HUES64 (cell line): Measurements from ENCODE around the gene KLK14.

Experiments used
- H3K27ac ChIP-seq: 2 replicates; pipeline ENCODE4 v1.7.0; 2013; ENCODE audit warnings: low read depth, low read length, inconsistent platforms
- H3K27me3 ChIP-seq: 2 replicates; pipeline ENCODE4 v1.6.1; 2013; ENCODE audit warnings: mild to moderate bottlenecking, low read length; ENCODE audit not compliant: insufficient read depth
- H3K36me3 ChIP-seq: 2 replicates; pipeline ENCODE4 v1.6.1; 2013; ENCODE audit warnings: mild to moderate bottlenecking, low read length; ENCODE audit not compliant: insufficient read depth
- H3K4me1 ChIP-seq: 2 replicates; pipeline ENCODE4 v1.6.1; 2013; ENCODE audit warnings: mild to moderate bottlenecking, low read length, moderate library complexity; ENCODE audit not compliant: insufficient read depth
- H3K4me3 ChIP-seq: 2 replicates; pipeline ENCODE4 v1.5.1; 2013; ENCODE audit warnings: mild to moderate bottlenecking, low read length, moderate library complexity
- H3K9ac ChIP-seq: 2 replicates; pipeline ENCODE4 v1.6.1; 2013; ENCODE audit warnings: mild to moderate bottlenecking, low read depth, low read length
- H3K9me3 ChIP-seq: 2 replicates; pipeline ENCODE4 v1.6.1; 2013; ENCODE audit warnings: low read depth, low read length; ENCODE audit not compliant: insufficient read depth
- WGBS: fragments of 150-250, 120-280 bp; methylation state at CpG from one replicate; pipeline ENCODE4 v1.1.7; 2013; ENCODE audit warnings: missing lambda C conversion rate; 5-methylcytosine and 5-hydroxymethylcytosine counted together

Gene KLK14

DNA sequence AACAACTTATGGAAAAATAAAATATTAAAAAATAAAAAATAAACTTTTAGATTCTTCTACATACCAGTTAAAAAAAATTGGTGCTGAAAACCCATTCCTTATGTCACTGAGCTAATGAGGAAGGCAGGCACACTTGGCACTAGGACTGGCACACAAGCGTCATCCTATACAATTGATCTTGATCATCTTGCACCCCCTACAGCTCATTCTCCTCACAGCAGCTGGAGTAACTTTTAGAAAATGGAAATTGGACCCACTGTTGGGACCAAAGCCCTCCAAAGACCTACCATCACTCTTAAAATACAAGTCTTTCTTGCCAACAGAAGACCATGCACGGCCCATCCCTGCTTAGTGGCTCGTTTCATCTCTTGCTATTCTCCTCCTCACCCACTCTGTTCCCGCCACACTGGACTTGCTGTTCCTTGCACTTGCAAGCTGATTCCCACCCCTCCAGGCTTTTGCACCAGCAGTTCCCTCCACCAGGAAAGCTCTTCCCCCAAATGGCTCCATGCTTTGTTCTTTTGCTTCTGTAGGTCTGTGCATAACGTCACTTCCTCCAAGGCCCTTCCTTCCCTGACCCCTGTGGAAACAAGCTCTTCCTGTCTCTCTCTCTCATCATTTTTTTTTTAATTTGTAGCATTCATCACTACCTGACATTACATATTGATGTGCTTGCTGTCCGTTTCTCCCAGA lies 13.9 kb upstream of the KLK14 start:
- WGBS, result 89% methylated on average over 6 of the region's 6 CpGs
- H3K9me3 ChIP-seq, result no peaks in the 10 kb centered on the region
- peaks cover 8% of the 10 kb centered on the region for H3K36me3 ChIP-seq
- no peak overlapping the region for H3K27ac ChIP-seq
- no peak overlapping the region for H3K4me3 ChIP-seq
- H3K27me3 ChIP-seq, result no peaks in the 10 kb centered on the region
- H3K4me1 ChIP-seq, result 0 out of 2 replicates have a peak, but pooled peaks cover 3% of the 10 kb centered on the region
- no peak overlapping the region for H3K9ac ChIP-seq

GRCh38 chr19:51094696-51095279 lies 12.1 kb upstream of the KLK14 start:
- H3K9me3 ChIP-seq, result no peaks in the 10 kb centered on the region
- H3K27me3 ChIP-seq, result no peaks in the 10 kb centered on the region
- H3K4me1 ChIP-seq, result 0 out of 2 replicates have a peak, but pooled peaks cover 3% of the 10 kb centered on the region
- no peak overlapping the region for H3K27ac ChIP-seq
- H3K9ac ChIP-seq, result no peak overlapping the region
- WGBS, result 23% methylated on average over 15 of the region's 15 CpGs
- no peak overlapping the region for H3K4me3 ChIP-seq
- no peaks in the 10 kb centered on the region for H3K36me3 ChIP-seq

GRCh38 chr19:51093510-51094345 lies 11.0 kb upstream of the KLK14 start:
- Histone ChIP-seq H3K27ac (no peak overlapping the region), H3K4me3 (no peak overlapping the region), H3K4me1 (0 out of 2 replicates have a peak, but pooled peaks cover 3% of the 10 kb centered on the region), H3K27me3 (no peaks in the 10 kb centered on the region), H3K9me3 (no peaks in the 10 kb centered on the region), H3K9ac (no peak overlapping the region), H3K36me3 (no peaks in the 10 kb centered on the region)
- 84% methylated on average over 22 of the region's 22 CpGs for WGBS

GRCh38 chr19:51093101-51093500 lies 10.4 kb upstream of the KLK14 start:
- no peaks in the 10 kb centered on the region for H3K36me3 ChIP-seq
- H3K4me1 ChIP-seq, result 0 out of 2 replicates have a peak, but pooled peaks cover 3% of the 10 kb centered on the region
- H3K9ac ChIP-seq, result no peak overlapping the region
- no peaks in the 10 kb centered on the region for H3K27me3 ChIP-seq
- no peak overlapping the region for H3K4me3 ChIP-seq
- H3K9me3 ChIP-seq, result no peaks in the 10 kb centered on the region
- no peak overlapping the region for H3K27ac ChIP-seq
- WGBS, result 94% methylated on average over 8 of the region's 8 CpGs

DNA sequence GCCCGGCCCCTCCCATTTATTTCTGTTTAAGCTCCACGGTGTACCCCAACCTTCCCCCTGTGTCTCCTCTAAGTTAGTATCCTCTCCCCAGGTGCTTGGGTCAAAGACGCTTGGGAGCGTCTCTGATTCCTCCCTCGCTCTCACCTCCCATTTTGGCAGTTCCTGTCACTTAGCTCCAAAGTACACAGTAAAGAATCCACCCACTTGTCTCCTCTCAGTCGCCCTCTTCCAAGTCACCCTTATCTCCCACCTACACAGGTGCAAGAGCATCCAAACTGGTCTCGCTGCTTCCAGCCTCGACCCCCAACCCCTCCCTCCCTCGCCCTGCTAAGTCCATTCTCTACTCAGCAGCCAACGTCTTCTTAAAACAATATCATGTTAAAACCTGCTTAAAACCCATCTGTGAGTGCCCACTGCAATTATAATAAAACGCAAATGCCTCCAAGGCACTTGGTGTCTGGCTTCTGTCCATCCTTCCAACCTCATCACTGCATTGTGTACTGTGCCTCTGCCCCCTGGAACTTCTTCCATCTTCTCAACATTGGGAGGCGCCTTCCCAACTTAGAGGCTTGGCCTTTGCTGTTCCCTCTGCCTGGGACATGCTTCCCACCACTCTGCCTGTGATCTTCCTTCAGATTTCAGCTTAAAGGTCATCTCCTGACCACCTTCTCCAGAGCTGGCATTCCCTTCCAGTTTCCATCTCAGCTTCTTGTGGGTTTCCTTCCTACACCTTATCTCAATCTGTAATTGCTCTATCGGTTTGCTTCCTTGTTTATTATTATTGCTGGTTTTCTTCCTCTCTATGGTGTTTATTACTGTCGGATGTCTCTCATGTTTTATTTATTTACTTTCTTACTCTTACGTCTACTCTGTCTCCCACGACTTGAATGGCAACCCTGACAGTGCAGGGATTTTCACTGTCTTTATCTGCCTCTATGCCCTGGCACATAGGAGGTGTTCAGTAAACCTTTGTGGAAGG lies 9.5 kb upstream of the KLK14 start:
- Histone ChIP-seq H3K27me3 (no peaks in the 10 kb centered on the region), H3K9ac (no peak overlapping the region), H3K4me3 (no peak overlapping the region), H3K36me3 (no peaks in the 10 kb centered on the region), H3K9me3 (no peaks in the 10 kb centered on the region), H3K27ac (no peak overlapping the region), H3K4me1 (0 out of 2 replicates have a peak, but pooled peaks cover 3% of the 10 kb centered on the region)
- 75% methylated on average over 16 of the region's 16 CpGs for WGBS

GRCh38 chr19:51091126-51091525 lies 8.4 kb upstream of the KLK14 start:
- Histone ChIP-seq H3K4me1 (0 out of 2 replicates have a peak, but pooled peaks cover 7% of the 10 kb centered on the region), H3K27me3 (no peaks in the 10 kb centered on the region), H3K36me3 (no peaks in the 10 kb centered on the region), H3K9me3 (no peaks in the 10 kb centered on the region), H3K9ac (no peak overlapping the region), H3K4me3 (no peak overlapping the region), H3K27ac (no peak overlapping the region)
- WGBS, result 96% methylated on average over 10 of the region's 10 CpGs

DNA sequence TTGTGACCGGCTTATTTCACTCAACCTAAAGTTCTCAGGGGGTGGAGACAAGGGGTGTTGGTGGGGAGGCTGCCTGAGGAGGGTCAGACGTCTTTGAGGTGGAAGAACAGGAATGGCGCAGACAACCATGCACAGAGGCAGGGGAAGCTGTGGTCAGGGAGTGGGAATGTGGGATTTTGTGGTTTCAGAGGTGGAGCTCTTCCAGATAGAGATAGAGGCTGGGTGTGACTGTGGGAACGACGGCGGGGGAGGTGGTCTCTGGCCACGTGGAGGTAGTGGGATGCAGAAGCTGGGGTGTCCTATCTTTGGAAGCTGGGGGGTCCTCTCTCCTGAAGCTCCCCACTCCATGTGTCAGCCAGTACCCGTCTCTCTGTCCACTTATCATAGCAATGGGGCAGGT lies 7.8 kb upstream of the KLK14 start:
- Histone ChIP-seq H3K9me3 (no peaks in the 10 kb centered on the region), H3K4me1 (0 out of 2 replicates have a peak, but pooled peaks cover 7% of the 10 kb centered on the region), H3K27me3 (no peaks in the 10 kb centered on the region), H3K27ac (no peak overlapping the region), H3K36me3 (no peaks in the 10 kb centered on the region), H3K4me3 (no peak overlapping the region), H3K9ac (no peak overlapping the region)
- WGBS, result 95% methylated on average over 8 of the region's 8 CpGs

GRCh38 chr19:51089786-51090185 lies 7.1 kb upstream of the KLK14 start:
- no peak overlapping the region for H3K4me3 ChIP-seq
- no peaks in the 10 kb centered on the region for H3K36me3 ChIP-seq
- H3K4me1 ChIP-seq, result 0 out of 2 replicates have a peak, but pooled peaks cover 7% of the 10 kb centered on the region
- H3K27ac ChIP-seq, result no peak overlapping the region
- no peak overlapping the region for H3K9ac ChIP-seq
- WGBS, result 92% methylated on average over 17 of the region's 17 CpGs
- H3K9me3 ChIP-seq, result no peaks in the 10 kb centered on the region
- no peaks in the 10 kb centered on the region for H3K27me3 ChIP-seq

DNA sequence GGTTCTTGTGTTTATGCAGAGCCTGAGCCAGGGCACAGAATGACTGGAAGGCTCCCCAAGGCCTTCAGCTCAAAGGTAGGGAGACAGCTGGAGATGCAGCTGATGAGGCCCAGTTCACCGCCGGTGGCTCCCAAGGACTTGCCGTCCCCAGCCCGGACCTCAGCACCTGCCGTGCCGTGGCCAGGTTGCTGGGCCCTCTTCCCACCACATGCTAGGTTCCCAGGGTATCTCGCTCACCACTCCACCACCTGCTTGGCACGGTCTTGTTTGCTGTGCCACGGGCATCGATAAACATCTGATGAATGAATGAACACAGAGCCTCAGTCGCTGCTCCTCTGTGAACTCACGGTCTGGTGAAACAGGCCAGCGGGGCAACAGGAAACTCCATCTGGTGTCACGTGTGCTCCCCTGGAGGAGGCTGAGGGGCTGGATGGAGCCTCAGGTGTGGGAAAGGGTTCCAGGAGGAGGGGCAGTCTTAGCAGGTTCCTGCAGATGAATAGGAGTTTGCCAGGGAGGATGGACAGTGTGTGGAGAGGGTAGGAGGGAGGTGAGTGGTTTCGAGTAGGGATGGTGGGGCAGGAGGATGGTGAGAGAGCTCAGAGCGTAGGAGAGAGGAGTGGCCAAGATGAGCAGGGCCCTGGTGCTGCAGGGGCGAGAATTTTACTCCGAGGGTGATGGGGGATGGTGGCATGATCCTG lies 3.6 kb upstream of the KLK14 start:
- no peak overlapping the region for H3K27ac ChIP-seq
- no peak overlapping the region for H3K9ac ChIP-seq
- 86% methylated on average over 18 of the region's 18 CpGs for WGBS
- H3K9me3 ChIP-seq, result no peaks in the 10 kb centered on the region
- H3K36me3 ChIP-seq, result no peaks in the 10 kb centered on the region
- H3K27me3 ChIP-seq, result no peaks in the 10 kb centered on the region
- H3K4me3 ChIP-seq, result no peak overlapping the region
- H3K4me1 ChIP-seq, result 0 out of 2 replicates have a peak, but pooled peaks cover 4% of the 10 kb centered on the region

- no peak overlapping the region for H3K4me3 ChIP-seq
- 0 out of 2 replicates have a peak, but pooled peaks cover 4% of the 10 kb centered on the region for H3K4me1 ChIP-seq
- no peak overlapping the region for H3K9ac ChIP-seq
- no peaks in the 10 kb centered on the region for H3K27me3 ChIP-seq
- no peaks in the 10 kb centered on the region for H3K9me3 ChIP-seq
- 86% methylated on average over 7 of the region's 7 CpGs for WGBS
- H3K27ac ChIP-seq, result no peak overlapping the region
- no peaks in the 10 kb centered on the region for H3K36me3 ChIP-seq
Observed at GRCh38 chr19:51084505-51084904, 1.8 kb upstream of the KLK14 start.
